Measurements from ENCODE around the gene ITSN2. TPM values are rescaled to one million over a fixed set of nuclear protein-coding genes. Genes with fewer than 3 reads are reported as not detected.

Gene ITSN2
- total and polyA plus RNA-seq, 11 donors, result 19.3 to 55.0 (median 37.4) TPM

- WGBS, 4 donors, result 34 to 46% (median 41%) methylated on average over 3 of the region's 3 CpGs
- ATAC-seq, result peak in 2 of 4 donors; percentile 49 to 51
- H3K9me3 ChIP-seq, result no peaks in the 10 kb centered on the region
- H3K4me3 ChIP-seq, result peak overlapping the region in 1 of 12 donors; percentile 0
- H3K27ac ChIP-seq, result peak overlapping the region in 2 of 12 donors; percentile 28 to 68
- H3K27me3 ChIP-seq, result no peaks in the 10 kb centered on the region
- DNase-seq, result no peak
- no peak for TF ChIP-seq CTCF (IDR thresholded peaks at IDR 0.05)
- TF ChIP-seq POLR2A (IDR thresholded peaks at IDR 0.05), result no peak
- H3K36me3 ChIP-seq, result peaks cover 0 to 12% (median 0%) of the 10 kb centered on the region in 9 donors
- intact Hi-C loops (cut with DNase I), result no loop called here
- H3K4me1 ChIP-seq, result peaks cover 0 to 58% (median 26%) of the 10 kb centered on the region in 12 donors
Measured at GRCh38 chr2:24328010-24328409, 32.3 kb downstream of the ITSN2 start.

- Histone ChIP-seq H3K4me3 (no peak overlapping the region), H3K27me3 (no peaks in the 10 kb centered on the region), H3K4me1 (peaks cover 0 to 26% (median 11%) of the 10 kb centered on the region in 12 donors), H3K27ac (no peak overlapping the region), H3K9me3 (no peaks in the 10 kb centered on the region), H3K36me3 (peaks cover 0 to 15% (median 0%) of the 10 kb centered on the region in 9 donors)
- ATAC-seq (peak in 3 of 4 donors; percentile 26 to 36 (median 34)), DNase-seq (peak in 4 of 5 donors; percentile 17 to 55 (median 38))
- no peak for TF ChIP-seq CTCF (IDR thresholded peaks at IDR 0.05)
- no peak for TF ChIP-seq POLR2A (IDR thresholded peaks at IDR 0.05)
- intact Hi-C loops (cut with DNase I), result loop anchor here in 3 of 10 donors (5.0 to 10.0 kb wide), 3 partner anchors 35 to 47 kb away; partner anchors contain the start of gene ITSN2 (in 1 of the 3)
Measured at GRCh38 chr2:24317491-24317920, 42.8 kb downstream of the ITSN2 start.

- intact Hi-C loops (cut with DNase I), result loop anchor here in 3 of 10 donors (5.0 to 10.0 kb wide), 3 partner anchors 37 to 49 kb away; partner anchors contain the start of gene ITSN2 (in 1 of the 3)
- H3K9me3 ChIP-seq, result no peaks in the 10 kb centered on the region
- no peak overlapping the region for H3K27ac ChIP-seq
- H3K4me1 ChIP-seq, result peaks cover 0 to 26% (median 11%) of the 10 kb centered on the region in 12 donors
- TF ChIP-seq POLR2A (IDR thresholded peaks at IDR 0.05) (no peak), CTCF (IDR thresholded peaks at IDR 0.05) (no peak)
- peaks cover 0 to 28% (median 17%) of the 10 kb centered on the region in 9 donors for H3K36me3 ChIP-seq
- WGBS, 4 donors, result 68 to 84% (median 79%) methylated on average over 3 of the region's 3 CpGs
- H3K27me3 ChIP-seq, result no peaks in the 10 kb centered on the region
- ATAC-seq (no peak), DNase-seq (no peak)
- no peak overlapping the region for H3K4me3 ChIP-seq
Measured at GRCh38 chr2:24315669-24316068, 44.7 kb downstream of the ITSN2 start.

- DNase-seq (no peak), ATAC-seq (no peak)
- no peaks in the 10 kb centered on the region for H3K9me3 ChIP-seq
- H3K36me3 ChIP-seq, result peaks cover 0 to 45% (median 34%) of the 10 kb centered on the region in 9 donors
- H3K4me3 ChIP-seq, result no peak overlapping the region
- TF ChIP-seq POLR2A (IDR thresholded peaks at IDR 0.05), result no peak
- TF ChIP-seq CTCF (IDR thresholded peaks at IDR 0.05), result no peak
- H3K27me3 ChIP-seq, result no peaks in the 10 kb centered on the region
- intact Hi-C loops (cut with DNase I), result loop anchor here in 2 of 10 donors (5.0 to 10.0 kb wide), 2 partner anchors 51 to 68 kb away; partner anchors contain the start of gene ITSN2 (in 1 of the 2)
- H3K4me1 ChIP-seq, result peaks cover 0 to 26% (median 11%) of the 10 kb centered on the region in 12 donors
- no peak overlapping the region for H3K27ac ChIP-seq
- 89 to 95% (median 92%) methylated on average over 5 of the region's 5 CpGs for WGBS, 4 donors
Measured at GRCh38 chr2:24313744-24314632, 46.3 kb downstream of the ITSN2 start.
